Skin of body (tissue), 2 donors: ENCODE data around the gene ASB14. TPM values are rescaled to one million over a fixed set of nuclear protein-coding genes. Genes with fewer than 3 reads are reported as not detected.
"Not testable (repeated sequence)": the region's sequence is repeated elsewhere in the genome, so short reads cannot be mapped to it uniquely, and the experiment has no call there.

Experiments
- DNase-seq: peaks from one replicate; lab custom pipeline; 2025; lab: John Stamatoyannopoulos, UW
- total RNA-seq: library from RNA; depleted of rRNA; stranded (reverse); fragments of >200 nt; gene quantifications from one replicate; pipeline ENCODE4 v1.2.3, GENCODE V29; 2014

Gene ASB14
- 0.10 TPM for total RNA-seq

GRCh38 chr3:57292159-57292896, at the start of gene ASB14:
TSS of gene ASB14 (minus strand) at chr3:57292685. CDS start at chr3:57292033, 652 bp downstream.
- no peak for DNase-seq

GRCh38 chr3:57339071-57339642, 46.7 kb upstream of the ASB14 start:
- not testable (repeated sequence) for DNase-seq

DNA sequence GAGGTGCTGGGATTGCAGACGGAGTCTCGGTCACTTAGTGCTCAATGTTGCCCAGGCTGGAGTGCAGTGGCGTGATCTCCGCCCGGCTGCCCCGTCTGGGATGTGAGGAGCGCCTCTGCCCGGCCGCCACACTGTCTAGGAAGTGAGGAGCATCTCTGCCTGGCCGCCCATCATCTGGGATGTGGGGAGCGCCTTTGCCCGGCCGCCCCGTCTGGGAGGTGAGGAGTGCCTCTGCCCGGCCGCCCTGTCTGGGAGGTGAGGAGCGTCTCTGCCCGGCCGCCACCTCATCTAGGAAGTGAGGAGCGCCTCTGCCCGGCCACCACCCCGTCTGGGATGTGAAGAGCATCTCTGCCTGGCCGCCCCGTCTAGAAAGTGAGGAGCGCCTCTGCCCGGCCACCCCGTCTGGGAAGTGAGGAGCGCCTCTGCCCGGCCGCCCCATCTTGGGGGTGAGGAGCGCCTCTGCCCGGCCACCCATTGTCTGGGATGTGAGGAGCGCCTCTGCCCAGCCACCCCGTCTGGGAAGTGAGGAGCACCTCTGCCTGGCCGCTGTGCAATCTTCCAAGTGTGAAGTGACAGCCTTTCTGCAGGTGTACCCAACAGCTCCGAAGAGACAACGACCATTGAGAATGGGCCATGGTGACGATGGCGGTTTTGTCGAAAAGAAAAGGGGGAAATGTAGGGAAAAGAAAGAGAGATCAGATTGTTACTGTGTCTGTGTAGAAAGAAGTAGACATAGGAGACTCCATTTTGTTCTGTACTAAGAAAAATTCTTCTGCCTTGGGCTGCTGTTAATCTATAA, 46.0 kb upstream of the ASB14 start:
- DNase-seq, result not testable (repeated sequence)

DNA sequence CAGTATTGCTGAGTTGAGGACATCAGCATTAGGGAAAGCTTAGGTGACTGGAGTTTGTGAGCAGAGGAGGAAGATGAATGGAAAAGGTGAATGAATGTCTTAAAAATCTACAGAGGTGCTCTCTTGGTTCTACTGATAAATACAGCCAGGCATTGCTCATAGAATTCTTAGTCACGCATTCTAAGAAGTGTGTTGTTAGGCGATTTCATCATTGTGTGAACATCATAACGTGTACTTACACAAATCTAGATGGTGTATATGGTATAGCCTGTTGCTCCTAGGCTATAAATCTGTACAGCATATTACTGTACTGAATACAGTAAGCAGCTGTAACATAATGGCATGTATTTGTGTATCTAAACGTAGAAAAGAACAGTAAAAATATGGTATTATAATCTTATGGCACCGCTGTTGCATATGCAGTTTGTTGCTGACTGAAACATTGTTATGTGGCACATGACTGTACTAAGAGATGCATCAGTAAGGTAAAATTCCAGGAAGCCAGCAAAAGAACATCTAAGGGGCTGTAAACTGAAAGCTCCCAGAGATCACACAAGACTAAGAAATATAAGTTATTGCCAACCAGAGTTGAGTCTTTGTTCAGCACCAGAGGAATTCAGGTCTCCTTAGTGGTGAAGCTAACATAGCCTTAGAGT, 42.9 kb upstream of the ASB14 start:
- no peak for DNase-seq

DNA sequence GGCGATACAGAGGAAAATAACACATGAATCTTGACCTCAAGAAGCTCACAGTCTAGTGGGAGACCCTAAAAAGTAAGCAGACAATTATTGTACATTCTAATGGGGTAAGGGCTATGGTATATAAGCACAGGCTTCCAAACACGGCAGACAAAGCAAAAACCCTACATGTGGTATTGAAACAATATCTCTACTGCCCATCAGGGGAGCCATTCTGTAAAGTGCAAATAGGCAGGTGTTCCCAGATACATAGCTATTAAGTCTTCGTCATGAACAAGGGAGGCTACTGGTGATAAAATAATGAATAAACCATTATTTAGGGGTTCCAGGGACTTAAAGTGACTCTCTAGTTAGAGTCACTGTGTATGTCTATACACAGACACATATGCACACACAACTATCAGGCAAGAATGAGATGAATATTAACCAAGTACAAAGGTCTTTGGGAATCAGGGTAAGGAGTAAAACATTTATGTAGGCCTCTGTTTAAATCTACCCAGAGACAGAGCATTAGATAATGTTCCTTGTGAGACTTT, 38.7 kb upstream of the ASB14 start:
- no peak for DNase-seq

GRCh38 chr3:57326498-57326897, 34.0 kb upstream of the ASB14 start:
- DNase-seq, result not testable (repeated sequence)

DNA sequence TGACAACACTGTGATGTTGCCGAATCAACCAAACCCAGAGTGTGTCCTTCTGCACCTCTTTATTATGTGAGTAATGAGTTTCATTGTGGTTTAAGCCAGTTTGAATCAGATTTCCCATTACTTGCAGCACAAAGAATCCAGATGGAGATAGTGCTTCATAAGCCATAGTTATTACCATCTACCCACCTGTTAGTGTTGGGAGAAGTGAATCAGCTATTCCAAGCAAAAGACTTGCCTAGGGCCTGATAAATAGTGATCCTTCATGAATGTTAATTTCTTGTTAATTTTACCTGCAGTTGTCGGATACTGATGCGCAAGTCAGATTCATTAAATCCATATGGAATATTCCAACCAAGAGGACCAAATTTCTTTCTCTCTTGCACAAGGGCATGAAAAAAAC, 21.7 kb upstream of the ASB14 start:
- no peak for DNase-seq

DNA sequence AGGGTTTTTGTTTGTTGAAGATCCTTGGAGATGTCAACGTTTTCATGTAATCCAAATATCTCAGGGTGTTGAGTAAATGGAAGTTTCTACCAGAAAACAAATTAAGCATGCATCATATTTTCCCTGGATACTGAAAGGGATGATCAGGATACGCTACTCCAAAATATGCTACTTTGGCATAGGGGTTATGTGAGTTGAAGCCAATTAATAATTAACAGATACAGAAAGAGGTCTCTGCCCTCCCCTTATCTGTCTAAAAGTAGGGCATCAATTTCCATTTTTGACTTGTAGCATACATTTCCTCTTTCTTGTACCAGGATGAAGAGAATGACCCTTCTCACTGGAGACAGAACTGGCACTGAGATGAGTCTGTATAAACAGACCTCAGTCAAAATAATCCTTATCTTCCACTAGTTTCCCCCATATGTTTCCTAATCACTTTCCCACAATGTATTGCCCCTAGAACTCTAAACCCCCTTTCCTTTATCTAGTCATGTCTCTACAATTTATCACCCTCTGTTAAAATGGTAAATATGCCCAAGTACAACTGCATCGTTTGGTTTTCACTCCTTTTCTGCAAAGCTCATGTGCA, 17.4 kb upstream of the ASB14 start:
- DNase-seq, result no peak

DNA sequence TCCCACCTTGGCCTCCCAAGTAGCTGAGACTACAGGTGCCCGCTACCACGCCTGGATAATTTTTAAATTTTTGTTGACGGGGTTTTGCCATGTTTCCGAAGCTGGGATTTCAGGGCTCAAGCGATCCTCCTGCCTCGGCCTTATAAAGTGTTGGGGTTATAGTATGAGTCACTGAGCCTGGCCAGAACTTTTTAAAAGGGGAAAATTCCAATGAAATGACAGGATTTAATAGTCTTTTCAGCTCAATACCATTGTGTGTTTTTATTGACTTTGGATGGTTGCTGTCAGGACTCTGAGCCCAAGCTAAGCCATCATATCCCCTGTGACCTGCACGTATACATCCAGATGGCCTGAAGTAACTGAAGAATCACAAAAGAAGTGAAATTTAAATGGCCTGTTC, 11.0 kb upstream of the ASB14 start:
- not testable (repeated sequence) for DNase-seq

DNA sequence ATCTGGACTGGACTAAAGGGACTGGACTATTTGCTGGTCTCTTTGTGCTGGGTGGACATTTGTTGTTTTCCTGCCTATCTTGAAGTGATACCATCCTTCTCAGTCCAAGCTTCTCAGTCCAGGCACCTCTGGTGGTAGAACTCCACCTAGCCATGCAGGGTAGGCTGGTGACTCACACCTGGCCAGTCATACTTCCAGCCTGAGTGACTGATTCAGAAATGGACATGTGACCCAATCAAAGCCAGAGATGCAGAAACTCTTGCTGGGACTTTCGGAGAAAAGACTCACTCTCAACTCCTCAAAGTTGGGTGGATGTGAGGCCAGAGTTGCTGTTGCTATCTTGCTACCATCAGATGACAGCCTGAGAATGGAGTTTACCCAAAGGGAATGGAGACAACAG, 5.6 kb upstream of the ASB14 start:
- DNase-seq, result no peak

- no peak for DNase-seq
These were observed 527 bp upstream of the ASB14 start for GRCh38 chr3:57292897-57293526.

- no peak for DNase-seq
These were observed 4.1 kb downstream of the ASB14 start for GRCh38 chr3:57288403-57288802.

- DNase-seq, result no peak
These were observed 5.3 kb downstream of the ASB14 start for GRCh38 chr3:57287205-57287604.

DNA sequence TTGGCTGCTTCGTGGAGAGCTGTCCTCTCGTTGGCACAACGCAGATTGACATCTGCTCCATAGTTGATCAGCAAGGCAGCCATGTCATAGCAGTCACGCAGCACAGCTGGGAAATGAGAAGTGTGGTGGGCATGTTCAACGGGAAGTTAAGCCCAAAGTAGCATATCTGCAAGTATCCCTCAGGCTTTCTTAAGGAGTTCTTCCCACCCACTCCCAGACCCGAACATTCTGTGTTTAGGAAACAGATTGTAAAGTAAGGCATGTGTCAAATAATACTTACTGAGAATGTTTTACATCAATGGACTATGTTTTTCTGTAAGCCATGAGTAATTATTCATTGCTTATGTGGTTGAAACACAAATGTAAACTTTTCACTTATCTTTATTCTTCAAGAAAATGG, 9.2 kb downstream of the ASB14 start:
- no peak for DNase-seq

- DNase-seq, result no peak
These were observed 10.8 kb downstream of the ASB14 start for GRCh38 chr3:57281715-57282114.

DNA sequence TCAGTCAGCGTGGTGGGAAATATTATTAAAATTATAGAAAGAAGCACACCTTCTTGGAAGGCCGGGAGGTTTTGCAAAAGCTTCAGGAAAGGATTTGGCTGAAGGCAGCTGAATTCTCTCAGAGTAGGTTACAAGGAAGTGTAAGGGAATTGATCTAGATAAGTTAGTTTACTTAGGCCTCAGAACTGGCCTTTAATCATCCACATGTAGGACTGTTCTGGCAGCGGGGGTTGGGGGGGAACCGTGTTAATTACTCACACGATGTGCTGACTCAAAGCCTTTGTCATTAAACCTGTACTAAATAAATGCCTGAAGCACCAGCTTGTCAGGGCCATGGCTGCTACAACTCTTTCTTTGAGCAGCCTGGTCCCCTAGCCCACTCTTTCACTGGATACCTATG, 12.8 kb downstream of the ASB14 start:
- no peak for DNase-seq

DNA sequence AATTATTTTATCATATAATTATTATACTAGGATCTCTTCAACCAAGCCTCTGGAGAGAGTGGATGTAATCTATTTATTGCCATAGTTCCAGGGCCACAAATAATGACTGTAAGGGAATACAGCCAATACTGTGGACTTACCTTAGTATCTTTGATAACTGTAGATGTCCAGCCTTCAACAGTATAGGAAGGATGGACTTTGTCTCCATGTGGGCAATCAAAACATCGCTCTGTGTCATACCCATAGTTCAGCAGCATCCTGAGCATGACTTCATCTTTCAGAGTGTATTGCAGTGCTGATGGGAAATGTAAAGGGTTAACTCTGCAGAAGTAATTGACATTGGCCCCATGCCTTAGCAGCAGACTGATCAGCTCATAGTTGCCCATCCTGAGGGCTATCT, 14.2 kb downstream of the ASB14 start:
- no peak for DNase-seq

DNA sequence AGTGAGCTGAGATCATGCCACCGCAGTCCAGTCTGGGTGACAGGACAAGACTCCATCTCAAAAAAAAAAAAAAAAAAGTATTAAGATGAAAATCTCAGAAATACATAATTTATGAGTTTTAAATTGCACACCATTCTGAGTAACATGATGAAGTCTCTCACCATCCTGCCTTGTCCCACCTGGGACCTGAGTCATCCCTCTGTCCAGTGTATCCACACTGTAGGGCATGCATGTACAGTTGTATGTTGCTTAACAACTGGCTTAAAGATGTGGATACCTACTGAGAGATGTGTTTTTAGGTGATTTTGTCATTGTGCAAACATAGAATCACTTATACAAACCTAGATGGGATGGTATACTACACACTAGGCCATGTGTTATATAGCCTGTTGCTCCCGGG, 17.1 kb downstream of the ASB14 start:
- DNase-seq, result no peak

- DNase-seq, result no peak
These were observed 17.6 kb downstream of the ASB14 start for GRCh38 chr3:57274845-57275244.

GRCh38 chr3:57268416-57268815, 24.1 kb downstream of the ASB14 start:
- no peak for DNase-seq

GRCh38 chr3:57261929-57262328, 30.6 kb downstream of the ASB14 start:
- no peak for DNase-seq
